ENCODE data around the gene PTK6.

The PTK6 gene

DNA sequence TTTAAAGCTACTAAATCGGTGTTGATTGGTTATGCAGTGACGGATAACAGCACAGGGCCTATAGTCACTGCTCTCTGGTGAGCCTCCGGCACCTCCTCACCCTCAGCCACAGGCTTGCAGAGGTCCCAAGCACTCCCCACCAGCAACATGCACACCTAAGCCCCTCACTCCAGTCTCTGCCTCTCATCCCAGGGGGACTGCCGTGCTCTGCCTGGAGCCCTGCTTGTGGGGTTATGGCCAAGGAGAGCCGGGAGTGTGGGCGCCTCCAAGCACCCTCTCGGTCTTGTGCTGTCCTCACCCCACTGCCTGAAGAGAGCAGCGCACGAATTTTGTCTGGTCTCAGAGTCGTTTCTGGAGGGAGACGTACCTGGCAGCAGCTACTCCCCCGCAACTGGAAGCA, 31.5 kb downstream of the PTK6 start:
- no peak for DNase-seq

DNA sequence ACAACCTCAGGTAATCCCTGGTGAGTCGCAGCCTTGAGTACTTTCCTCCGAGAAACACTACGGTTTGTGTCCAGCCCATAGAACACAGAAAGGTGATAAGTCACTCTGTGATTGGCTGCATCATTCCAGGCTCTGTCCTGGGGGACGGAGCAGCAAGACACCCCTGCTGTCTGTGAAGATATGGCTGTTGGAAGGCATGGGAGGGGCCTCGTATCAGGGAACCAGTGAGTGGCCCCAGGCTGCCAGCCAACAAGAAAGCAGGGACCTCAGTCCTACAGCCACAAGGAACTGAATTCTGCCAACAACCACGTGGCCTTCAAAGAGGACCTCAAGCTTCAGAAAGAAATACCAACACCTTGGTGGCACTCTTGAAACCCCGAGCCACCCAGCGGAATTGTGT, 31.9 kb downstream of the PTK6 start:
- no peak for DNase-seq

DNA sequence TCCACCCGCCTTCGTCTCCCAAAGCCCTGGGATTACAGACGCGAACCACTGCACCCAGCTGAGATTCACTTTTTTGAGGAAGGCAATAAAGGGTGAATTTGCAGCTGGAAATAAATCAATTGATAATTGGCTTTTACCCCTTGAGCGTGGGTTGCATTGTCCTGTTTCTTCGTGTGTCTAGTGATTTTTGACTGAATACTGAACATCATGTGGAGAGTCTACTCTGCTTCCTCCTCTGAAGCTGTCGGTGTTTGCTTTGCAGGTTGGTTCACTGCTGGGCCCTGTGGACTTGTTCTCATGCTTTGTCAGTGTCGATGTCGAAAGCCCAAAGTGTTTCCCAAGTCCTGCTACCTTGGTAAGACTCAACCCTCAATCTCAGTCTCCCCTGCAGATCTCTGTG, 32.5 kb downstream of the PTK6 start:
- DNase-seq = no peak

DNA sequence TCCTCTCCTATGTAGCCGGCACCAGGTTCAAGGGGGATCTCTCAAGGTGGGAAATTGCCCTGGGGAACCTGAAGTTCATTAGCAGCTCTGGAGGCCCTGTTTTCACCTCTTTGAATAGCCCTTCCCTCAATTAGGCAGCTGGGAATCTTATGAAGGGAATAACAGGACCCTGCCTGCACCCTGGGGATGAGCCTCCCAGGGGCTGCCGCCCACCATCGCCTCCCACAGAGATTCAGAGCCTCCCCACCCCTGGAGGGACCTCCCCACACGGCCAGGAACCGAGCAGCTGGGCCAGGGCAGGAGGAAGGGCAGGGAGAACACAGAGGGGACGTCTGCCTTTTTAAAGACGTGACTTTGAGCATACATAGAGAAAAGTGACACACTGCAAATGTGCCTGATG, 33.7 kb downstream of the PTK6 start:
- DNase-seq = no peak

DNA sequence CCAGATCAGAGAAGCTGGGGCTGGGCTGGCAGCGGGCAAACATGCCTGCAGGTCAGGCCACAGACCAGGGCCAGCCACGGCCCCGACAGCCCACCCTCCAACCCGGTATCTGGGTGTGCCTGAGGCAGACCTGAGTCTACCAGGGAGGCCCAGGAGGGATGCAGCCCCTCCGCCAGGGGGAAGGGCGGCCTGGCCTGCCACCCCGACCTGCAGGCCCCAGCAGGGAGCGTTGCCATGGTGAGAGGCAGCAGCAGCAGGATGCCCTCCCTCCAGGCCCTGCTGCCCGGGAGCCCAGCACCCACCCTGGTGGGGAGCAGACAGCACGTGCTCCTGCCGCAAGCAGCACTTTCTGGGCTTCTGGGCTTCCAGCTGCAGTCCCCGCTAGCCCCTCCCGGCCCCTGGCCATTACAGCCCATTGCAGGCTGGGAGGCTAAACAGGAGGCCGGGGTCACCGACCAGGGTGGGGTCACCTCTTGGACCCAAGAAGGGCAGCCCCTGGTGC, 34.5 kb downstream of the PTK6 start:
- no peak for DNase-seq

DNA sequence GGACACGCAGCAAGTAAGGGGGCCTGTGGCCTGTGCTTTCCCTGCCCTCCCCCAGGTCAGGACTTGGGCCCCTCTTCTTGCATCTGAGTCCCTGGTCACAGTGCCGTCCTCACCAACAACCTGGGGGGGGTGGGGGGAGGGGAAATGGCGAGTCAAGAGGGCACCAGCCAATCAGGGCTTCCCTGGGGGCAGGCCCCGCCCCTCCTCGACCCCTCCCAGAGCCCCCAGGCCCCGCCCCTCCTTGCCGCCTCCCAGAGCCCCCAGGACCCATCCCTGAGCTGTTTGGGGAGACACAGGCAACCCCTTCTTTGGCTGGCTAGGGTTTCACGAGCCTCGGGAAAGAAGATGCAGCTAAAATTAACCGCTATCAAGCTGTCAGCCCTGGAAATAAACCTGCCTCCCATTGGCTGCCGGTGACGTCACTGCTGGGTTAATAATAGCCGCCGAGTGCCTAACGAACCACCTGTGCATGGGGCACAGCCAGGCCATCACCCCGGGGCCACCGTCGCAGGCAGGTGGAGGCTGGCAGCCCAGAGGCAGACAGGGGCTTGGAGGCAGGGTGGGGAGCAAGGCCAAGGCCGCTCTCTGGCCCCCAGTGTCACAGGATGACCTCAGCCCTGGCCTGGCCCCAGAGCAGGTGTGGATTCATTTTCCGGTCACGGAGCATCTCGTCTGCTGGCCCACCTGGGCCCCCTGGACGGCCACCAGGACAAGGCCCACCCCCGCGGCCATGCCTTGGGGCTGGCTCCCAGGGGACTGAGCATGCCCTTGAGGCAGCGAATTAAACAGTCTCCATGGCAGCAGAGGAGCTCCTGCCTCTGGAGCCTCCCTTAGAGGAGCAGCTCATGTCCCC, 35.1 kb downstream of the PTK6 start:
- DNase-seq = peak in 2 of 14 donors; percentile 57 to 95

DNA sequence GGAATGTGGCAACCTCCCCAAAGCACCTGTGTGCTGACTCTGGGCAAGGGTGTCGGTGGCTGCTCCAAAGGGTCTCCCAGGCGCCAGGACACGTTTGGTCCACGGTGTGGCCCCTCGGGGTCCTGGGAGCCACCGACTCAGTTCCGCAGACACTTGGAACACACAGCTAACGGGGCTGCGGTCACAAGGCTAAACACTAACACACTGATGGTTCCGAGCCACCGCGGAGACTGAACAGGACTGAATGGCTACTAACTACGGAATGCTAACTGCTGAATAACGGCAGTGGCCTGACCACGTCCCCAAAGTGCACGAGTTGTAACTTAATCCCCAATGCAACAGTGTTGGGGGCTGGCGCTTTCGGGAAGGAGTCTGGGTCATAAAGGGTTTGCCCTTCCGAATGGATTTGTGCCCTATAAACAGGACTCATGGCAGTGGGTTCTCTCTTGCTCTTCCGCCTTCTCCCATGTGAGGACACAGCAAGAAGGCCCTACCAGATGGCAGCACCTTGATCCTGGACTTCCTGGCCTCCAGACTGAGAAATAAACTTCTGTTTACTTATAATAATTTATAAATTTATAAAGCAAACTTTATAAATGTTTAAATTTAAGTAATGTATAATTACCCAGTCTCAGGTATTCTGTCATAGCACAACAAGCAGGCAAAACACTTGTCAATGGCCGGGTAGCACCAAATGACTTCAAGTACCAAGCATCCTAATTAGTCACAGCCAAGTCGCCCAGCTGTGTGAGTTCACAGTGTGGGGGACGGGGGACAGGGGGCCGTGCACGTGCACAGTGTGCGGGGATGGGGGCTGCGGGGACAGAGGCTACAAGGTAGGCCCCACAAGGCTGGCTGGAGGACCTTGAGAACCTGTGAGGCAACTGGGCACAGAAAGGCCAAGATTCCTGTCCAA, 36.0 kb downstream of the PTK6 start:
- DNase-seq = peak in 1 of 14 donors; percentile 63

DNA sequence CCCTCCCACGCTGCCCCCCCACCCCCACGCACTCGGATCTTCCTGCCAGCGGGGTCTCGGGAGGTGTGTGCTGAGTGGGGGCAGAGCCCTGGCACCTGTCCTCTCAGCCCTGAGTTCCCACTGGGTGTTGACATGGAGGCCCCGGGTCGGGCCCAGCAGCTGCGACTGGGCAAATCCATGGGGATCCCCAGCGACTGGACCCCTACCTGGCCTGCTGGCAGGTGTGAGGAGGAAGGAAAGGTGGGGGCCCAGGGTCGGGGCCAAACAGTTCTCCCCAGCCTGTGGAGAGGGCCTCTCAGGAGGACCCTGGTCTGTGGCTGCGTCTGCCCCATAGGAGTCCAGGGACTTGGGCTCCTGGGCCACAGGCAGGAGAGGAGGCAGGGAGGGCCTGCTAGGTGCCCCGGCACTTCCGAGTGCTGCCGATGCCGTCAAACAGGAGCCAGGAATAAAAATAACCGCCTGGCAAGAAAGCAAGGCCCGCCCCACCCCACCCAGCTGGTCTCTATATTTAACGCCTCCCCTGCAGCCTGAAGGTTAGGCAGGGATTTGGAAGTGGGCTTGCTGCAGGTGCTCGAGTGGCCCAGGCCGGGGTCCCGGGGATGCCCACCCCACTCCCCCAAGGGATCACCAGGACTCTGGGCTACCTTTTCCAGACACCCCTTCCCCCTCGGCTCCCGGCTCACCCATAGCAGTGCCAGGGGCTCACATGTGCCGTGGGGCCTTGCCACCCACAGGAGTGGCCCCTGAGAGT, 36.9 kb downstream of the PTK6 start:
- DNase-seq = peak in 1 of 14 donors; percentile 75

DNA sequence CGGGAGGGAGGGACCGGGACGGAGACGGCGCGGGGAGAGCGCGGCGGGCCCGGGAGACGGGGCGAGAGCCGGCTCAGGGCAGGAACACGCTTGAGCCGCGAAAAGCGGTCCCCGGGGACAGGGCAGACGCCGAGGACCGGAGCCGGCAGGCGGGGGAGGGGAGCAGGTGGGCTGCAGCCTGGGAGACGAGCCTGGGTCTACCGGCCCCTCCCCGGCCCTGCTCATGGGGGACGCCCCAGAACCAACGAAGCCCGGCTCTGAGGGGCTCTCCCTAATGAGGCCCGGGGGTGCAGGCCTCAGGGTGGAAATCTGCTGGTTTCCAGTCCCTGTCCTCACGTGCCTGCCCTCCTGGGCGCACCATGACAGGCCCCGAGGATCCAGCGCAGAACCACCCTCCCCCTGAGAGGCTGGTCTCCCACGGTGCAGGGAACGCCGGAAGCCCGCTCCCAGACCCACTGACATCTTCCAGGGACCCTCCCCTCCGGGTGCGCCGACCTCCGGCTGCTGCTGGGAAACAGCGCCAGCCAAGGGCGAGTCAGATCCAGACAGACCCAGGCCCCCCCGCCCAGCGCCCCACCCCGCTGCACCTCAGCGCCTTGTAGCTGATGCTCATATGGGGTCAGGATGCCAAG, 37.7 kb downstream of the PTK6 start:
- no peak for DNase-seq

DNA sequence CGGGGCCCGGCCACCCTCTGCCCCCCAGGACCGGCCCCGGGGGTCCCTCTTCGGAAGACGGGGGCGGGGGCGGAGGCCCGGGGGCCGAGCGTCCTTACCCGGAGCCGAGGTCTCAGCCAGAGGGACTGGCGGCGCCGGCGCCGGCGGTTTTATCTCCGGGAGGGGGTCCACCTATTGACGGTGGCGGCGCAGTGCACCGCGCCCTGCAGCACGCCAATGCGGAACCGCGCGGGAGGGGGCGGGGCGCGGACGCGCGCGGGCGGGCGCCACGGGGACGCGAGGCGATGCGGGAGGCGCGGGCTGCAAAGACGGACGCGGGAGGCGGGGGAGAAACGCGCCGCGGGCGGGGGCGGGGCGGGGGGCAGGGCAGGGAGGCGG, 38.2 kb downstream of the PTK6 start, which contains the start of gene EEF1A2:
TSS of gene EEF1A2 (minus strand) at position 124 of the 378 bp plus-strand sequence. CDS start 1,320 bp downstream, outside the sequence.
- peak in 1 of 14 donors; percentile 54 for DNase-seq

DNA sequence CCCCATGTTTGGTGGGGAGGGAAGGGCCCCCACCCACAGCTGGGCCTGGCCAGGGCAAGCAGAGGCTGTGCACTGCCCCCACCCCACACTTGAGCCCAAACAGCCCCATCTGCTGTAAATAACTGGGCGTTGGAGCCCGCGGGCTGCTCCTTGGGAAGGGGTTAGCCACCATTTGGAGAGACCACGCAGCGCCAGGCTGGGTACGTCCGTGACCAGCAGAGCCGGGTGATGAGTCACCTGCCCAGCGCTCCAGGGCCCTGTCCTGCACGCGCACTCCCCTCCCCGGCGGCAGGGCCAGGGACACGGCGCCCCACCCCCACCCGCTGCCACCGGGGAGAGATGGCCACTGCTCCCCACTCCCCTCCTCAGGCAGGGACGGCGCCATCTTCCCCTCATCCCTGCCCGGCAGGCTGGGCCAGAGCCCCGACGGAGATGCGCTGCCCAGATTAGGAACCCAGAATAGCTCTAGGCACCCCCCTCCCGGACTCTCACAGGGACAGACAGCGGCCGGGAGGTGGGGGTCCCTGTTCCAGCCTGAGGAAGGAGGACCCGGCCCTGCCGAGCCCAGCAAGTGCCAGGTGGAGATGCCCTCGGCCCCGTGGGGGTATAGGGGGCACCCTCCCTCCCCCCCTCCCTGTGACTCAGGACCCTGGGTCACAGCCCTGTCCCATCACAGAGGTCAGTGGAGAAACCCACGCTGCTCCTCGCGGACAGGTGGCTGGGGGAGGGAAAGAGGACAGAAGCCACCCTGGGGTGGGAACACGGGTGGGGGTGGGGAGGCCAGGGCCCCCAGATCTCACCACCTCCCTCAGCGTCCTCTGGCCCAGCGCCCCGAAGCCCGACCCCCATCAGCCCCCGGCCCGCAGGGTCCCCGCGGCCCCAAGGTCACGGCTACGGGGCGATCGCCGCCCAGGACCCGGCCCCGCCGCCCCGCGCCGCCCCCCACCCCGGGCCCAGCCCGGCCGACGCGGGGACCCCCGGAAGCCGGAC, 38.9 kb downstream of the PTK6 start:
- peak in 3 of 14 donors; percentile 15 to 68 (median 23) for DNase-seq

DNA sequence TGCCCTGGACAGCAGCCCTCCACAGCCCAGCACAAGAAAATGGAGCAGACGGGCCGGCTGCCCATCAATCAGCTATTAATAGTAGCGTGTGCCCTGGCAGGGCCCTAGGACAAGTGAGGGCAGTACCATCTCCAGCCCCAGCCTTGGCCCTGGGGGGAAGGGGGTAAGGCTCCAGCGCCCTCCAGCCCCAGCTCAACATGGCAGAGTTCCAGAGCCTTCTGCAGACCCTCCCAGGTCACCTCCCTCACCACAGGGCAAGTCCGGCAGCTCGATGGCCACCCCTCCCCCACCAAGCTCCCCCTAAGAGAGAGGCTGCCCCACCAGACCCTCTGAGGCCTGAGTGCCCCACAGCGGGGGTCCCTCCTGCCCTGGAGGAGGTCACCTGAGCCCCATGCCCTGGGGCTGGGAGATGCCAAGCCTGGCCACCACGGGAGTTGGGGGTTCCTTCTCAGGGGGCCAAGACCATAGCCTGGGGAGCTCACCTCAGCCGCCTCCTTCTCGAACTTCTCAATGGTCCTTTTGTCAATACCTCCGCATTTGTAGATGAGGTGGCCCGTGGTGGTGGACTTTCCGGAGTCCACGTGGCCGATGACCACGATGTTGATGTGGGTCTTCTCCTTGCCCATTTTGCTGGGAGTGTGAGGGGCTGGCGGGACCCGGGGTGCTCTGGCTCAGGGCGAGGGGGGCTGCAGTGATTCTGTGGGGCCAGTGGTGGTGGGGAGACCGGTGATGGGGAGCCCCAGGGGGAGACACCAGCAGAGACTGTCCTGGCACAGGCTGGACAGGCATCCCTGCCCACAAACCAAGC, 39.8 kb downstream of the PTK6 start:
- DNase-seq = no peak

DNA sequence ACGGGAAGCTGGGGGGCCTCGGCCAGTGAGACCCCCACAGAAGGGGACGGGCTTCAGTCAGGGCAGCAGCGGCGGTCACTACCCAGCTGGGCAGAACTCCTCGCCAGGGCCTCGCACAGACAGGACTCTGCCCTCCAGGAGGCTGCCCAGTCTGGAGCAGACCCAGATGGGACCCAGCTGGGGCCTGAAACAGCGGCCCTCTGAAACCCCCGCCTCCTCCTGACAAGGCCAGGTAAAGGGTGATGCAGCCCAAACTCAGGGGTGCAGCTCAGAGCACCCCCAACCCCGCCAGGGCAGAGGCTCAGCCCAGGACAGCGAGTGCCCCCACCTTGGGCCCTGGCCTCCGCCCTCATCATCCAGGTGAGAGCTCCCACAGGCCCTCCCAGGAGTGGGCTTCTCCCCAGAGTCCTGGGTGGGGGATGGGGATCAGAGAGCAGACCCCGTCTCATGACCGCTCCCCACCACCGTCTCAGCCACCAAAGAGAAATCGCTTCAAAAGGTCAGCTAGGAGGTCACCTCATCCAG, 40.5 kb downstream of the PTK6 start:
- no peak for DNase-seq

DNA sequence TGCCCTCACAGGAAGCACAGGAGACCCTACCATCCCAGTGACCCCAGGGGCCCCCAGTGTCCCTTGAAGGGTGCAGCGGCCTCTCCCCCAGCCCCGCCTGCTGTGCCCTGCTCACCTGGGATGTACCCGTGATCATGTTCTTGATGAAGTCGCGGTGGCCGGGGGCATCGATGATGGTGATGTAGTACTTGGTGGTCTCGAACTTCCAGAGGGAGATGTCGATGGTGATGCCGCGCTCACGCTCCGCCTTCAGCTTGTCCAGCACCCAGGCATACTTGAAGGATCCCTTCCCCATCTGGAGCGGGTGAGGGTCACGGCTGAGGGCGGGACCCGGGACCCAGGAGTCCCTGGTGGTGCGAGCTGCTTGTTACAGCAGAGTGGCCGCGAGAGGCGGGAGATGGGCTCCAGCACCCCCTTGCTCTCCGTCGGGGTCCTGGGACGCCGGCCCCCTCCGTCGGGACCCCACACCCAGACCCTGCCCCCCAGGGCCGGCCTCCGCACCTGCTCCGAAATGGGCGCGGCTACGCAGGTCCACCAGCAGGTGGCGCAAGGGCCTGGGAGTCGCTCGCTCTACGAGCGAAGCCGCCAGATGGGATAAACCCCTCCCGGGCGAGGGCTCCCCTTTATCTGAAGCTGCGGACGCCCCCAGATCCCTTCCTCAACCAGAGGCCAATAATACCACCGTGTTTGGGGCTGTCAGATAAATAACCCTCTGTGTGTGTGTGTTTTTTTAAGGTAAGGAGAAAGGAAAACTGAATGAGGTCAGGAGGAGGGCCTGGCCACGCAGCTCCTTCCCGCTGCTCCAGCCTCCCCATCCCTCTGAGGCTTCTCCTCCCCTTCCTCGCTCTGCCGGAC, 41.2 kb downstream of the PTK6 start:
- DNase-seq = peak in 10 of 14 donors; percentile 16 to 74 (median 32)

DNA sequence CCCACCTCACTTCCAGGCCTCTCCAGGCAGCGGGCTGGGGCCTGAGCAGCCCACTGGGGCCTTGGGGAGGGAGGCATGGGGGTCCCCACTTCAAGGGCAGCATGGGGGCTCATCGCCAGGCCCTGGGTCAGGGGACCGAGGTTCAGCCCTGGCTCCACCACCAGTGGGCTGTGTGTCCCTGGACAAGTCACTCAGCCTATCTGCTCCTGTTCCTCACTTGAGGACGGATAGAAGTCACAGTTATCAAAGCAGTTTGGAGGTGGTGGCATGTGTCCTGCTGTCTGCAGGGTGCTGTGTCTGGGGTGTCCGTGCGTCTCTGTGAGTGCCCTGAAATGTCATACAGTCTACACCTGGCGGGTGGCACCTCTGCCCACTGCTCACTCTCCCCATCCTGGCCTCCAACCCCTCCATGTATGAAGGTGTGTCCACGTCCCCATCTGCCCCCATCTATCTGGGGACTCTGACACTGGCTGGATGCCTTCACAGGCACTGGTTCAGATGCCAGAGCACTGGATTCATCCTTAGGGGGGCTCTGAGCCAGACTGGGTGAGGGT, 41.9 kb downstream of the PTK6 start:
- no peak for DNase-seq

DNA sequence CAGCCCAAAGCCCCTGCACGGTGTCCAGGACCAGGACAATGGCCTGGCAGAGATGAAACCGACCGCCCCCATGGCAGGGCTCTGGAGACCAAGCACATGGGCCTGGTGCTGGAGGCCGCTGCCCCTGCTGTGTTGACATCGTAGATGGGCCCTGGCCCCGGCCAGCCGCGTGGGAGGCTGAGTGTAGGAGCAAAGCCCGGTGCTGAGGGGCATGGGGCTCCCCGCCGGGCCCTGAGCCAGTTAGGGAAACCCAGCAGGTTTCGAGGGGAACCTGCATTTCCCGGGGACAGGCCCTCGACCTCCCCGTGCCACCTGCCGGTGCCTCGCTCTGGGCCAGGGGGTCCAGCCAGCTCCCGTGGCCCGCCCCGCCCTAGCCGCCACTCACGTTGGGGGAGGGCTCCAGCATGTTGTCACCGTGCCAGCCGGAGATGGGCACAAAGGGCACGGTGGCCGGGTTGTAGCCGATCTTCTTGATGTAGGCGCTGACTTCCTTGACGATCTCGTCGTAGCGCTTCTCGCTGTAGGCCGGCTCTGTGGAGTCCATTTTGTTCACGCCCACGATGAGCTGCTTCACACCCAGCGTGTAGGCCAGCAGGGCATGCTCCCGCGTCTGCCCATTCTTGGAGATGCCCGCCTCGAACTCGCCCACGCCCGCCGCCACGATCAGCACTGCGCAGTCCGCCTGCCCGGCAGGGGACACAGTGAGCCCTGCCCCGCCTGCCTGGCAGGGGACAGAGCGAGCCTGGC, 42.6 kb downstream of the PTK6 start:
- no peak for DNase-seq

DNA sequence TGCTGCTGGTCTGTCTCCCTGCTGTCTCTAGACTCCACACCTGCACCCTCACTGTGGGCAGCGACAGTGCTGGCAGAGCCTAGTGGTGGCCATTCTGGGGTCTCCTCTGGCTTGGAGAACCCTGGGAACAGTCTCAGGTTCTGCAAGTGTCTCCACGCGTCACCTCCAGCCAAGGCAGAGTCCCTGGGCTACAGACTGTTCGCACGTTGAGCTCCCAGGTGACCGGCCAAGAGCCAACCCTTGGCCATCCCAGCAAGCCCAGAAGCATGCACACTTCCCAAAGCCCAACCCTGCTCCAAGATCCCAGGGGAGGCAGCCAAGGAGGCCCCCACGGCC, 43.1 kb downstream of the PTK6 start:
- DNase-seq = no peak

All from C1 segment of cervical spinal cord (tissue), 14 donors.